Endothelial cell of umbilical vein (primary cell): Measurements from ENCODE around the gene CCL27.

Experiments used
- EZH2 ChIP-seq: IDR thresholded peaks from 2 replicates; pipeline ENCODE4 v1.6.1; 2012; ENCODE audit warnings: borderline replicate concordance, low read depth, mild to moderate bottlenecking, moderate library complexity, low read length, inconsistent platforms; ENCODE audit not compliant: severe bottlenecking
- MYC ChIP-seq: IDR thresholded peaks from one replicate; pipeline ENCODE4 v1.6.1; 2011; ENCODE audit warnings: mild to moderate bottlenecking, low read depth, low read length
- TF ChIP-seq, protein P1 (sequence below), 2 donors: IDR thresholded peaks; 1 replicate in 1 of 2; 2 replicates in 1 of 2; pipeline ENCODE4 v1.5.1; 2011; ENCODE audit warnings: low read length in 2 of 2, mild to moderate bottlenecking in 2 of 2, moderate library complexity in 2 of 2, control low read depth in 1 of 2, inconsistent platforms in 1 of 2, low read depth in 1 of 2; ENCODE audit not compliant: insufficient read depth in 1 of 2; ENCODE audit errors: extremely low read depth in 1 of 2

DNA sequence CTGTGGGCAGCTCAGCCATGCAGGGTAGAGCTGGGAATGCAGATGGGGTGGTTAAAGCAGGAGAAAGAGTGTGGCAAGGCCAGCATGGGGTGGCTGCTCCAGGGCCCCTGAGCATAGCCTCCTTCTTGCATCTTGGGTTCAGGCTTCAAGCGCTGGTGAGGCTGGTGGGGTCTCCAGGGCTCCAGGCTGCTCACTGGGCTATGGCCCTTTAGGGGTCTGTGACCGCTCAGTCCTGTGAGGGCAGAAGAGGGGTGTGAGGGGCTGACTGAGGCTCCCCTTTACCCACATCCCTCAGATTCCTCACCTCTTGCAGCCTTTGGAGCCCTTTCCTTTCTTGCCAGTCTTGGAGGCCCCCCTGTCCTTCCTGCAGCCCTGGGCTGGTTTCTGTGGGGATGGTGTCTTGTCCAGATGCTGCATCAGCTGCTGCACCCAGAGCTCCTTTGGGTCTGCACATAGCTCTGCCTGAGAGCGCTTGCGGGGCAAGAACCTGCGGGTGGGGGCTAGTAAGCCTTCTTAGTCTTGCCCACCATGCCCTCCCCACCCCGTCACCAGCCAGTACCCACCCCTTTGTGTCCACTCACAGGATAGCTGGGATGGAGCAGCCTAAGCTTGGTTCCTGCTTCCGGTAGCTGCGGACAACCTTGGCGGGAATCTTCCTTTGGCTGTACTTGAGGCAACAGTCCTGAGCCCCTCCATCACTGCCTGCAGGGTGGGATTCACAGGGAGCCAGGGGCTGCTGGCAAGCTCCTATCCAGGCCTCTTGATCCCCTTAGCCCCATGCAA is 46.9 kb upstream of the CCL27 start:
- TF ChIP-seq EZH2 (no peak), MYC (no peak)
- TF ChIP-seq, protein P1, sequence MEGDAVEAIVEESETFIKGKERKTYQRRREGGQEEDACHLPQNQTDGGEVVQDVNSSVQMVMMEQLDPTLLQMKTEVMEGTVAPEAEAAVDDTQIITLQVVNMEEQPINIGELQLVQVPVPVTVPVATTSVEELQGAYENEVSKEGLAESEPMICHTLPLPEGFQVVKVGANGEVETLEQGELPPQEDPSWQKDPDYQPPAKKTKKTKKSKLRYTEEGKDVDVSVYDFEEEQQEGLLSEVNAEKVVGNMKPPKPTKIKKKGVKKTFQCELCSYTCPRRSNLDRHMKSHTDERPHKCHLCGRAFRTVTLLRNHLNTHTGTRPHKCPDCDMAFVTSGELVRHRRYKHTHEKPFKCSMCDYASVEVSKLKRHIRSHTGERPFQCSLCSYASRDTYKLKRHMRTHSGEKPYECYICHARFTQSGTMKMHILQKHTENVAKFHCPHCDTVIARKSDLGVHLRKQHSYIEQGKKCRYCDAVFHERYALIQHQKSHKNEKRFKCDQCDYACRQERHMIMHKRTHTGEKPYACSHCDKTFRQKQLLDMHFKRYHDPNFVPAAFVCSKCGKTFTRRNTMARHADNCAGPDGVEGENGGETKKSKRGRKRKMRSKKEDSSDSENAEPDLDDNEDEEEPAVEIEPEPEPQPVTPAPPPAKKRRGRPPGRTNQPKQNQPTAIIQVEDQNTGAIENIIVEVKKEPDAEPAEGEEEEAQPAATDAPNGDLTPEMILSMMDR (IDR thresholded peaks at IDR 0.05; ENCODE audit: extremely low read depth in 1 of 2, insufficient read depth in 1 of 2, low read depth in 1 of 2, low read length in 2 of 2) = no peak
